ENCODE data around the gene CFAP46. TPM values are rescaled to one million over a fixed set of nuclear protein-coding genes. Genes with fewer than 3 reads are reported as not detected.

Gene CFAP46
- total and polyA plus RNA-seq, 7 experiments from 2014 or later = 0.05 TPM; not detected in 6

GRCh38 chr10:132866601-132867381 lies 75.6 kb downstream of the CFAP46 start:
- ChIA-PET POLR2A (no interaction called here), CTCF (no interaction called here)
- peaks cover 8 to 22% (median 13%) of the 10 kb centered on the region in 7 donors for H3K4me1 Mint-ChIP-seq
- H3K9me3 Mint-ChIP-seq = peaks cover 0 to 10% (median 0%) of the 10 kb centered on the region in 11 donors
- Histone ChIP-seq H3K36me3 (ENCODE audit: control insufficient read depth in 2 of 3, insufficient read depth in 3 of 3, low read length in 3 of 3) (no peaks in the 10 kb centered on the region), H3K4me3 (ENCODE audit: low read length) (no peak overlapping the region), H3K27me3 (ENCODE audit: control insufficient read depth in 2 of 2, insufficient read depth in 2 of 2, low read length in 2 of 2) (no peaks in the 10 kb centered on the region), H3K9me3 (ENCODE audit: control insufficient read depth in 2 of 3, low read length in 3 of 3) (no peaks in the 10 kb centered on the region), H3K4me1 (ENCODE audit: control insufficient read depth in 2 of 2, insufficient read depth in 2 of 2, low read length in 2 of 2) (peaks cover 0 to 8% of the 10 kb centered on the region in 2 donors), H3K27ac (ENCODE audit: low read depth, low read length) (no peak overlapping the region)
- H3K36me3 Mint-ChIP-seq = no peaks in the 10 kb centered on the region
- no peak overlapping the region for H3K27ac Mint-ChIP-seq
- H3K27me3 Mint-ChIP-seq = peaks cover 0 to 16% (median 4%) of the 10 kb centered on the region in 5 donors
- DNase-seq (no peak), ATAC-seq (no peak)
- intact Hi-C loops (cut with micrococcal nuclease) = no loop called here
- H3K4me3 Mint-ChIP-seq = no peak overlapping the region

GRCh38 chr10:132865851-132866600 lies 76.3 kb downstream of the CFAP46 start:
- H3K4me3 Mint-ChIP-seq = no peak overlapping the region
- peaks cover 0 to 7% (median 0%) of the 10 kb centered on the region in 11 donors for H3K9me3 Mint-ChIP-seq
- Histone ChIP-seq H3K4me3 (ENCODE audit: low read length) (no peak overlapping the region), H3K36me3 (ENCODE audit: control insufficient read depth in 2 of 3, insufficient read depth in 3 of 3, low read length in 3 of 3) (no peaks in the 10 kb centered on the region), H3K27ac (ENCODE audit: low read depth, low read length) (no peak overlapping the region), H3K27me3 (ENCODE audit: control insufficient read depth in 2 of 2, insufficient read depth in 2 of 2, low read length in 2 of 2) (no peaks in the 10 kb centered on the region), H3K4me1 (ENCODE audit: control insufficient read depth in 2 of 2, insufficient read depth in 2 of 2, low read length in 2 of 2) (peaks cover 0 to 8% of the 10 kb centered on the region in 2 donors), H3K9me3 (ENCODE audit: control insufficient read depth in 2 of 3, low read length in 3 of 3) (no peaks in the 10 kb centered on the region)
- CTCF ChIA-PET = no interaction called here
- intact Hi-C loops (cut with micrococcal nuclease) = no loop called here
- peak; percentile 31 for ATAC-seq
- H3K36me3 Mint-ChIP-seq = no peaks in the 10 kb centered on the region
- no peak for DNase-seq
- POLR2A ChIA-PET = no interaction called here
- H3K27me3 Mint-ChIP-seq = peaks cover 0 to 12% (median 4%) of the 10 kb centered on the region in 5 donors
- peaks cover 8 to 26% (median 13%) of the 10 kb centered on the region in 7 donors for H3K4me1 Mint-ChIP-seq
- H3K27ac Mint-ChIP-seq = no peak overlapping the region

GRCh38 chr10:132865171-132865631 lies 77.2 kb downstream of the CFAP46 start:
- Histone ChIP-seq H3K4me3 (ENCODE audit: low read length) (no peak overlapping the region), H3K9me3 (ENCODE audit: control insufficient read depth in 2 of 3, low read length in 3 of 3) (no peaks in the 10 kb centered on the region), H3K27me3 (ENCODE audit: control insufficient read depth in 2 of 2, insufficient read depth in 2 of 2, low read length in 2 of 2) (no peaks in the 10 kb centered on the region), H3K4me1 (ENCODE audit: control insufficient read depth in 2 of 2, insufficient read depth in 2 of 2, low read length in 2 of 2) (peaks cover 0 to 8% of the 10 kb centered on the region in 2 donors), H3K27ac (ENCODE audit: low read depth, low read length) (no peak overlapping the region), H3K36me3 (ENCODE audit: control insufficient read depth in 2 of 3, insufficient read depth in 3 of 3, low read length in 3 of 3) (no peaks in the 10 kb centered on the region)
- H3K27me3 Mint-ChIP-seq = peaks cover 0 to 13% (median 4%) of the 10 kb centered on the region in 5 donors
- no peak overlapping the region for H3K27ac Mint-ChIP-seq
- CTCF ChIA-PET = no interaction called here
- no peaks in the 10 kb centered on the region for H3K36me3 Mint-ChIP-seq
- peaks cover 0 to 3% (median 0%) of the 10 kb centered on the region in 11 donors for H3K9me3 Mint-ChIP-seq
- ATAC-seq (no peak), DNase-seq (peak in 1 of 9 donors; percentile 17)
- no peak overlapping the region for H3K4me3 Mint-ChIP-seq
- H3K4me1 Mint-ChIP-seq = peaks cover 8 to 26% (median 13%) of the 10 kb centered on the region in 7 donors
- intact Hi-C loops (cut with micrococcal nuclease) = no loop called here
- POLR2A ChIA-PET = no interaction called here

- peak overlapping the region in 3 of 9 donors; percentile 2 to 78 (median 57) for H3K27ac Mint-ChIP-seq
- Histone ChIP-seq H3K4me1 (ENCODE audit: control insufficient read depth in 2 of 2, insufficient read depth in 2 of 2, low read length in 2 of 2) (peaks cover 0 to 8% of the 10 kb centered on the region in 2 donors), H3K27ac (ENCODE audit: low read depth, low read length) (no peak overlapping the region), H3K27me3 (ENCODE audit: control insufficient read depth in 2 of 2, insufficient read depth in 2 of 2, low read length in 2 of 2) (no peaks in the 10 kb centered on the region), H3K4me3 (ENCODE audit: low read length) (no peak overlapping the region), H3K36me3 (ENCODE audit: control insufficient read depth in 2 of 3, insufficient read depth in 3 of 3, low read length in 3 of 3) (no peaks in the 10 kb centered on the region), H3K9me3 (ENCODE audit: control insufficient read depth in 2 of 3, low read length in 3 of 3) (no peaks in the 10 kb centered on the region)
- peak in 3 of 9 donors; percentile 5 to 19 (median 16) for DNase-seq
- ChIA-PET CTCF (no interaction called here), POLR2A (no interaction called here)
- peaks cover 8 to 26% (median 13%) of the 10 kb centered on the region in 7 donors for H3K4me1 Mint-ChIP-seq
- intact Hi-C loops (cut with micrococcal nuclease) = no loop called here
- H3K36me3 Mint-ChIP-seq = no peaks in the 10 kb centered on the region
- H3K27me3 Mint-ChIP-seq = peaks cover 0 to 12% (median under 1%) of the 10 kb centered on the region in 5 donors
- H3K9me3 Mint-ChIP-seq = peaks cover 0 to 2% (median 0%) of the 10 kb centered on the region in 11 donors
- H3K4me3 Mint-ChIP-seq = peak overlapping the region; percentile 14 to 75 (median 60)
- ATAC-seq = no peak
Measured at GRCh38 chr10:132862485-132863420, 79.6 kb downstream of the CFAP46 start.

DNA sequence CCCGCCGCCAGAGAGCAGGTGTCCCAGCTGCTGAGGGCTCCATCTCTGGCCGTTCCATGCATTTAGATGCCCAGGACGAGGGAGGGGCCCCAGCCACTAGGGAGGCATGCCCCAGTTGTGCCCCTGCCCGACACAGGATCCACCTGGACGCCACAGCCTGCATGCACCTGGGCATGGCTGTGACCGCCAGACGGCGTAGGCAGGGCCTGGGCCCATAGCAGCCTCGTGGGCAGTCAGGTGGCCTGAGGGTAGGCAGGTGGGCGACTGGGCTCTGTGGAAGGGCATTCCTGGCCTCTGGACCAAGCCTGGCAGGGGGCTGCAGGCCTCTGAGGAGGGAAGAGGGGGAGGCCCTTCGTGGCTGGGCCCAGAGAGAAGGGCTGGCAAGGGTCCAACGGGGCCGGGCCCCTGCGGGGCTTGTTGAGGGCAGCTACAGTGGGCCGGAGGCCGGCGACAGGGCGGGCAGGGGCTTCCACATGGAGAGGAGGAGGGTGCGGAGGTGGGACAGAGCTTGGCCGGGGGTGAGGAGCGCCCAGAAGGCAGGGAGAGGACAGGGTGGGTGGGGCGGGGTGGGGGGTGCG lies 80.4 kb downstream of the CFAP46 start:
- H3K27me3 Mint-ChIP-seq = peaks cover 0 to 12% (median 7%) of the 10 kb centered on the region in 5 donors
- ChIA-PET CTCF (no interaction called here), POLR2A (no interaction called here)
- peak in 1 of 9 donors; percentile 1 for DNase-seq
- Histone ChIP-seq H3K27me3 (ENCODE audit: control insufficient read depth in 2 of 2, insufficient read depth in 2 of 2, low read length in 2 of 2) (no peaks in the 10 kb centered on the region), H3K36me3 (ENCODE audit: control insufficient read depth in 2 of 3, insufficient read depth in 3 of 3, low read length in 3 of 3) (no peaks in the 10 kb centered on the region), H3K9me3 (ENCODE audit: control insufficient read depth in 2 of 3, low read length in 3 of 3) (no peaks in the 10 kb centered on the region), H3K4me3 (ENCODE audit: low read length) (no peak overlapping the region), H3K4me1 (ENCODE audit: control insufficient read depth in 2 of 2, insufficient read depth in 2 of 2, low read length in 2 of 2) (peaks cover 0 to 8% of the 10 kb centered on the region in 2 donors), H3K27ac (ENCODE audit: low read depth, low read length) (no peak overlapping the region)
- peak overlapping the region in 1 of 10 donors; percentile 69 for H3K4me3 Mint-ChIP-seq
- H3K36me3 Mint-ChIP-seq = peaks cover 0 to 6% (median 0%) of the 10 kb centered on the region in 5 donors
- ATAC-seq = no peak
- intact Hi-C loops (cut with micrococcal nuclease) = no loop called here
- H3K9me3 Mint-ChIP-seq = peaks cover 0 to 6% (median 0%) of the 10 kb centered on the region in 11 donors
- H3K27ac Mint-ChIP-seq = no peak overlapping the region
- H3K4me1 Mint-ChIP-seq = peaks cover 8 to 26% (median 13%) of the 10 kb centered on the region in 7 donors
